ENCODE data around the gene SEM1.

Gene SEM1

DNA sequence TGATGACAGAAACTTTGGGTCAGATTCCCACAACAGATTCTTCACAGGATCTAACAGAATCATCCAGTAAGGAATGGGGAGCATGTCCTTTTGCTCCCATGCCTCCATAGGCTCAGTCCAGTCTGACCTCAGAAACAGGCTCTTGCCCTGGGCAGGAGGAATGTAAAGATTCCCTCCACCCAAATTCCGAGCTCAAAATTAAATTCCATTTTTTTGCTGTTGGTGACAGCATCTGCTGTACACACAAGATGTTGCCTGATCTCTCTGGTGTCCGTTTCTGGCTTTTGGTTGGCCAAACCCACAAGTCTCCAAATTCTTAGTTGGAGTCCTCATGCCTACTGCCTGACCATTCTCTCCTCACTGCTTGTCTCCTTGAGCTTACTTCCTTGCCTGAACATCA lies 53.7 kb downstream of the SEM1 start:
- peaks cover 2% of the 10 kb centered on the region for H3K4me1 ChIP-seq (ENCODE audit: control insufficient read depth, insufficient read depth, low read depth, low read length)
- H4K91ac ChIP-seq (ENCODE audit: low read length) = no peak overlapping the region
- no peaks in the 10 kb centered on the region for H3K36me3 ChIP-seq (ENCODE audit: control insufficient read depth in 1 of 2, insufficient read depth in 2 of 2, low read depth in 1 of 2, low read length in 2 of 2)
- DNase-seq = no peak
- no peak overlapping the region for H3K4me3 ChIP-seq (ENCODE audit: insufficient read depth in 1 of 2, low read depth in 1 of 2, low read length in 2 of 2)
- H3K9ac ChIP-seq (ENCODE audit: low read length) = no peak overlapping the region
- peaks cover 3% of the 10 kb centered on the region for H3K9me3 ChIP-seq (ENCODE audit: control insufficient read depth, low read length)
- no peak overlapping the region for H3K14ac ChIP-seq (ENCODE audit: low read length in 2 of 2)
- no peak overlapping the region for H2BK15ac ChIP-seq (ENCODE audit: low read depth, poor library complexity, severe bottlenecking)
- H2BK5ac ChIP-seq (ENCODE audit: low read depth, low read length, poor library complexity, severe bottlenecking) = no peak overlapping the region
- no peak overlapping the region for H3K4ac ChIP-seq (ENCODE audit: low read depth in 1 of 2, low read length in 2 of 2)
- no peaks in the 10 kb centered on the region for H3K79me1 ChIP-seq (replicated peaks; ENCODE audit: low read length, poor library complexity, severe bottlenecking)
- no peak overlapping the region for H2AFZ ChIP-seq (ENCODE audit: low read depth, low read length)
- WGBS = 84% methylated on average over 2 of the region's 2 CpGs
- H4K8ac ChIP-seq (ENCODE audit: low read length) = no peak overlapping the region
- no peaks in the 10 kb centered on the region for H3K27me3 ChIP-seq (ENCODE audit: control insufficient read depth in 1 of 2, insufficient read depth in 1 of 2, low read length in 2 of 2)
- no peak overlapping the region for H2BK120ac ChIP-seq (ENCODE audit: low read depth, low read length)
- H3K4me2 ChIP-seq (ENCODE audit: low read length, poor library complexity, severe bottlenecking) = no peak overlapping the region
- H2BK12ac ChIP-seq (ENCODE audit: low read length in 2 of 2) = no peak overlapping the region
- H3K18ac ChIP-seq (ENCODE audit: low read depth in 1 of 2, low read length in 2 of 2) = no peak overlapping the region
- no peak overlapping the region for H3K27ac ChIP-seq (ENCODE audit: low read length, poor library complexity, severe bottlenecking)
- H3K23ac ChIP-seq (ENCODE audit: low read length in 2 of 2) = no peak overlapping the region
- H2AK5ac ChIP-seq (ENCODE audit: low read length, severe bottlenecking) = no peak overlapping the region

DNA sequence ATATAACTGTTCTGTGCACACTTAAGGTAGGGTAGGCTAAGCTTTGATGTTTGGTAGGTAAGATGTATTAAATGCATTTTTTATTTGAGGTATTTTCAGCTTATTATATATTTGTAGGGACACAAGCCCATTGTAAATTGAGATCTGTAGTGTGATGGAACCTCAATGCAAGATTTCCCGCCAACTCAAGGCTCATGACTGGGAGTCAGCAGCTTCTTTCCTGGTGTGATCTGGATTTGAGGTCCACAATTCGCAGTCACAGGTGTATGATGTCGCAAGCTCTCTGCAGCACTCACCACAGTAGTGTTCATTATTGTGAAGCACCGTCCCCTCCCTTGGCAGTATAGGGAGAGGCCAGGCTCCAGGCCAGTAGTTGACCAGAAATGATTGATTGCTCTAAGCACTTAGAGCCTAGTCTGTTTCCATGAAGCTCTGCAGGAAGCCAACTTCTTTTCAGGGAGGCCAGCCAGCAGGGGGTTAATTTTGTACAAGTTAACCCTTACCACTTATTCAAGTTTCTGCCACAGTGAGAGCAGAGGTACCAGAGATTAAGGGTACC lies 54.9 kb downstream of the SEM1 start:
- no peak overlapping the region for H2BK15ac ChIP-seq (ENCODE audit: low read depth, poor library complexity, severe bottlenecking)
- no peak overlapping the region for H4K8ac ChIP-seq (ENCODE audit: low read length)
- H3K4me2 ChIP-seq (ENCODE audit: low read length, poor library complexity, severe bottlenecking) = no peak overlapping the region
- H3K36me3 ChIP-seq (ENCODE audit: control insufficient read depth in 1 of 2, insufficient read depth in 2 of 2, low read depth in 1 of 2, low read length in 2 of 2) = no peaks in the 10 kb centered on the region
- H3K4me3 ChIP-seq (ENCODE audit: insufficient read depth in 1 of 2, low read depth in 1 of 2, low read length in 2 of 2) = no peak overlapping the region
- H2BK120ac ChIP-seq (ENCODE audit: low read depth, low read length) = no peak overlapping the region
- peaks cover 3% of the 10 kb centered on the region for H3K9me3 ChIP-seq (ENCODE audit: control insufficient read depth, low read length)
- H4K91ac ChIP-seq (ENCODE audit: low read length) = no peak overlapping the region
- H3K27ac ChIP-seq (ENCODE audit: low read length, poor library complexity, severe bottlenecking) = no peak overlapping the region
- H2BK5ac ChIP-seq (ENCODE audit: low read depth, low read length, poor library complexity, severe bottlenecking) = no peak overlapping the region
- no peak overlapping the region for H3K18ac ChIP-seq (ENCODE audit: low read depth in 1 of 2, low read length in 2 of 2)
- no peak overlapping the region for H2AFZ ChIP-seq (ENCODE audit: low read depth, low read length)
- H3K79me1 ChIP-seq (replicated peaks; ENCODE audit: low read length, poor library complexity, severe bottlenecking) = no peaks in the 10 kb centered on the region
- no peak overlapping the region for H3K4ac ChIP-seq (ENCODE audit: low read depth in 1 of 2, low read length in 2 of 2)
- no peak overlapping the region for H2BK12ac ChIP-seq (ENCODE audit: low read length in 2 of 2)
- H3K9ac ChIP-seq (ENCODE audit: low read length) = no peak overlapping the region
- peaks cover 2% of the 10 kb centered on the region for H3K4me1 ChIP-seq (ENCODE audit: control insufficient read depth, insufficient read depth, low read depth, low read length)
- DNase-seq = no peak
- WGBS = 81% methylated on average over 4 of the region's 4 CpGs
- no peak overlapping the region for H3K14ac ChIP-seq (ENCODE audit: low read length in 2 of 2)
- no peak overlapping the region for H2AK5ac ChIP-seq (ENCODE audit: low read length, severe bottlenecking)
- H3K23ac ChIP-seq (ENCODE audit: low read length in 2 of 2) = no peak overlapping the region
- no peaks in the 10 kb centered on the region for H3K27me3 ChIP-seq (ENCODE audit: control insufficient read depth in 1 of 2, insufficient read depth in 1 of 2, low read length in 2 of 2)

- Histone ChIP-seq H3K36me3 (ENCODE audit: control insufficient read depth in 1 of 2, insufficient read depth in 2 of 2, low read depth in 1 of 2, low read length in 2 of 2) (no peaks in the 10 kb centered on the region), H2BK5ac (ENCODE audit: low read depth, low read length, poor library complexity, severe bottlenecking) (no peak overlapping the region), H3K4me1 (ENCODE audit: control insufficient read depth, insufficient read depth, low read depth, low read length) (no peaks in the 10 kb centered on the region), H3K23ac (ENCODE audit: low read length in 2 of 2) (no peak overlapping the region), H2AFZ (ENCODE audit: low read depth, low read length) (no peak overlapping the region), H2AK5ac (ENCODE audit: low read length, severe bottlenecking) (no peak overlapping the region), H3K18ac (ENCODE audit: low read depth in 1 of 2, low read length in 2 of 2) (no peak overlapping the region), H3K27ac (ENCODE audit: low read length, poor library complexity, severe bottlenecking) (no peak overlapping the region), H3K27me3 (ENCODE audit: control insufficient read depth in 1 of 2, insufficient read depth in 1 of 2, low read length in 2 of 2) (no peaks in the 10 kb centered on the region), H3K4ac (ENCODE audit: low read depth in 1 of 2, low read length in 2 of 2) (no peak overlapping the region), H2BK12ac (ENCODE audit: low read length in 2 of 2) (no peak overlapping the region), H3K14ac (ENCODE audit: low read length in 2 of 2) (no peak overlapping the region), H3K9me3 (ENCODE audit: control insufficient read depth, low read length) (peaks cover 3% of the 10 kb centered on the region), H3K9ac (ENCODE audit: low read length) (no peak overlapping the region), H2BK120ac (ENCODE audit: low read depth, low read length) (no peak overlapping the region), H3K4me3 (ENCODE audit: insufficient read depth in 1 of 2, low read depth in 1 of 2, low read length in 2 of 2) (no peak overlapping the region), H4K8ac (ENCODE audit: low read length) (no peak overlapping the region), H2BK15ac (ENCODE audit: low read depth, poor library complexity, severe bottlenecking) (no peak overlapping the region), H4K91ac (ENCODE audit: low read length) (no peak overlapping the region), H3K79me1 (replicated peaks; ENCODE audit: low read length, poor library complexity, severe bottlenecking) (no peaks in the 10 kb centered on the region), H3K4me2 (ENCODE audit: low read length, poor library complexity, severe bottlenecking) (no peak overlapping the region)
- 60% methylated on average over 1 of the region's 1 CpG for WGBS
- peak; percentile 61 for DNase-seq
Measured at GRCh38 chr7:96649981-96650380, 59.7 kb downstream of the SEM1 start.

- Histone ChIP-seq H3K27me3 (ENCODE audit: control insufficient read depth in 1 of 2, insufficient read depth in 1 of 2, low read length in 2 of 2) (no peaks in the 10 kb centered on the region), H3K4ac (ENCODE audit: low read depth in 1 of 2, low read length in 2 of 2) (no peak overlapping the region), H4K91ac (ENCODE audit: low read length) (no peak overlapping the region), H3K23ac (ENCODE audit: low read length in 2 of 2) (no peak overlapping the region), H3K4me2 (ENCODE audit: low read length, poor library complexity, severe bottlenecking) (no peak overlapping the region), H2BK15ac (ENCODE audit: low read depth, poor library complexity, severe bottlenecking) (no peak overlapping the region), H2BK5ac (ENCODE audit: low read depth, low read length, poor library complexity, severe bottlenecking) (no peak overlapping the region), H2BK120ac (ENCODE audit: low read depth, low read length) (no peak overlapping the region), H3K9me3 (ENCODE audit: control insufficient read depth, low read length) (peaks cover 3% of the 10 kb centered on the region), H4K8ac (ENCODE audit: low read length) (no peak overlapping the region), H3K18ac (ENCODE audit: low read depth in 1 of 2, low read length in 2 of 2) (no peak overlapping the region), H3K36me3 (ENCODE audit: control insufficient read depth in 1 of 2, insufficient read depth in 2 of 2, low read depth in 1 of 2, low read length in 2 of 2) (no peaks in the 10 kb centered on the region), H2AFZ (ENCODE audit: low read depth, low read length) (no peak overlapping the region), H3K9ac (ENCODE audit: low read length) (no peak overlapping the region), H3K14ac (ENCODE audit: low read length in 2 of 2) (no peak overlapping the region), H3K27ac (ENCODE audit: low read length, poor library complexity, severe bottlenecking) (no peak overlapping the region), H2AK5ac (ENCODE audit: low read length, severe bottlenecking) (no peak overlapping the region), H3K79me1 (replicated peaks; ENCODE audit: low read length, poor library complexity, severe bottlenecking) (no peaks in the 10 kb centered on the region), H3K4me1 (ENCODE audit: control insufficient read depth, insufficient read depth, low read depth, low read length) (no peaks in the 10 kb centered on the region), H3K4me3 (ENCODE audit: insufficient read depth in 1 of 2, low read depth in 1 of 2, low read length in 2 of 2) (no peak overlapping the region), H2BK12ac (ENCODE audit: low read length in 2 of 2) (no peak overlapping the region)
- 79% methylated on average over 8 of the region's 8 CpGs for WGBS
- no peak for DNase-seq
Measured at GRCh38 chr7:96648784-96649183, 60.9 kb downstream of the SEM1 start.
